Stimulated activated CD4-positive, alpha-beta T cell treated with anti-CD3 and anti-CD28 coated beads, Interleukin-2, amount 100 ng/mL, for 24 hours (primary cell): Measurements from ENCODE around the gene PSMB9.

Experiments
- DNase-seq, 2 donors: peaks; one replicate each; pipeline ENCODE4 v3.0.0-alpha.2; 2020

Gene PSMB9

DNA sequence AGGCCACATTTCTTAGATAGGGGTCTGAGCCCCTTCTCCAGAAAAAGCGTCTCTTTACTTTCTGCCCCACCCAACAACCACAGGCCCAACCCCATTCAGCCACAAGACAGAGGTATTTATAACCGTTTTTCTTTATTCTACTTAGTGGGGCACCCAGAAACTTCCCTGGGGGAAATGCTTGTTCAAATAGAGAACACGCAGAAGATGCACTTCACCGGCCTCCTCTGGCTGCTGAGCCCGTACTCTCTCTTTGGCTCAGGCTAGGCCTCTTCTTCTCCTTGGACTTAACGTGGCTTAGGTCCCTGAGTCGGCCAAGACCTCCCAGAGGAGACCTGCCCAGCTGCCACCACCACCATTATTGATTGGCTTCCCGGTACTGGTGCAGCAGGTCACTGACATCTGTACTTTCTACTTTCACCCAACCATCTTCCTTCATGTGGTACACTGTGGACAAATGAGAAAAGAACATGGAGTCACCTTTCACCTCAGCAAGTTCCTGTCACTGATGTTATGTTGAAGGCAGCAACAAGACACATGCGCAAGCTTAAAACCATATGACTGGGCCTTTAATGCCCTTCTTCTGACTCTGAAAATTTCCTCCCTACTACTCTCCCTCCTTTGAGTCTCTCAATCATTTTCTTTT, 13.3 kb upstream of the PSMB9 start:
- peak in 1 of 2 donors; percentile 48 for DNase-seq

GRCh38 chr6:32842021-32842650, 11.9 kb upstream of the PSMB9 start:
- DNase-seq = no peak

DNA sequence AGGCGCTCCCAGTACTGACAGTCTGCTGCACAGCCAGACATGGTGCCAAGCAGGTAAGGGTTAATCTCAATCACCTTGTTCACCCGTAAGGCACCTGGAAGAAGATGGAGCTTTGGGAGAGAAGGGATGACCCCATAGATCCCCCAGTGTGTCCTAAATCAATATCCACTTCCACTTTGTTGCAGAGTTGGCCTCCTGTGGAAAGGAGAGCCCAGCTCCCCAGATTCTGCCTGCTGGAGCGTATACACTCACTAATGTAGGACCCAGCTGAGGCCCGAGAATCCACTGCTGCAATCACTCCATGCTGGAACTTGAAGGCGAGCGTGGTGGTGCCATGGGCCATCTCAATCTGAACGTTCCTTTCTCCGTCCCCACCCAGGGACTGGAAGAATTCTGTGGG, 11.3 kb upstream of the PSMB9 start:
- no peak for DNase-seq

DNA sequence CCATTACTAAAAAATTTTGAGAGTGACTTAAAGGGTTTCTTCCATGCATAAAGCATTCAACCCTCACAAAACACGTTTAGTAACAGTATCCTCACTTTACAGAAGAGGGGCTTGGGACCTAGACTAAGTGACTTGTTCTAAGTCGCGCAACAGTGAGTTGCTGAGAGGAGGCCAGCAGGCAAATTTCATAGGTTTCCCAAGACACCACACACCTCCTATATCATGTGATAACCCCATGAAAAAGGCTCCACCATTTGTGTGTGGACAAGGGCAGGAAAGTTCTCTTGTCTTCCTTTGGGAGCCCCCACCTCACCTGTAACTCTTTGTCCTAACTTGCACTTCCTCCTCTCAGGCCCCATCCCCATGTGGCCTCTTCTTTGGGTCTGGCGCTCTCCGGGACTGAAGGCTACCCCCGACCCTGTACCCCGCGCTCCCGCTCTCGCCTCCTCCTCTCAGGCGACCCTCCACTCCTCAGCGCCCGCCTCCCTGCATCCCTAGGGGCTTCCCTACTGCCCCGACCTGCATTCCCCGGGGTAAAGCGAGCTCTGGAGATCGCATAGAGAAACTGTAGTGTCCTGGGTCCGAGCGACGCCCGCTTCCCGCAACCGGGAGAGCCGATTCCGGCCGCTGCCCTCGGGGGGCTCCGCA, 10.5 kb upstream of the PSMB9 start:
- no peak for DNase-seq

DNA sequence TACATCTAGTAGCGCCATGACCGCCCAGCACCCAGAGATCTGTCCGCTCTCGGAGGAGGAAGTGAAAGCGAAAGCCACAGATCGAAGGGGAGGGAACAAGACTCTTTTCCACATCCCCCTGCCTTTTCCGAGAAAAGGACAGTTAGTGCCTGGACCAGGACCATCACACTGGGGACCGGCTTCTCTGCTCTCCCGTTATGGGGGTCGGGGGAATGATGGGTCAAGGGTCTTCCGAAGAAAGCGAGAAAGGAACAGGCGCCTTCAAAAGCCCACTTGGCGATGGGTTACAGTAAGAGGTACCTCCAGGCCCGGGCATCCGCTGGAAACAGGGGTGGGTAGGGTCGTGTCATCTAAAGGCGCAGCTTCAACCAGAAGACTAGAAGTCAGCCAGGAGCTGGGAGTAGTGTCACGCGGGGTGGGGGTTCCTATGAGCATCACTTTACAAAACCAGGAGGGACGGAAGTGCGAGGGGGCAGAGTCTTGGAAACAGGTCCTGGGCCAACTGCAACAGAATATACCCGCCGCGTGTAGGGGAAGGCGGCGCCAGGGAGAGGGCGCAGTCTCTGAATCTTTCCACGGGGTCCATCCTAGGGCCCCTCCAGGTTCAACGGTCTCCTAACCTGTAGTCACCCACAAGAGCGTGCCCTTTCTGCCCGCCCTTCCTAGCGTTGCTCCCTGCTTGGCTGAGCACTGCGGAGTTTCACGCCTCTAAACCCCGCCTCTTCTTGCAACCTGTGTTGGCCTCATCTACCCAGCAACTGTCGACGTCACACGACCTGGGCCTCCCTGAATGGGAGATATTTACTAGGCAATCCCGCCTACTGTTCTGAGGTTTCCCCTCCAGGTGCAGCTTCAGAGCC, 9.8 kb upstream of the PSMB9 start, which contains the start of gene PSMB8:
Gene PSMB8, minus strand, starts transcription at position 69 of the 860 bp plus-strand sequence. Its CDS starts 51 bp downstream, at position 18.
- DNase-seq = peak; percentile 98

DNA sequence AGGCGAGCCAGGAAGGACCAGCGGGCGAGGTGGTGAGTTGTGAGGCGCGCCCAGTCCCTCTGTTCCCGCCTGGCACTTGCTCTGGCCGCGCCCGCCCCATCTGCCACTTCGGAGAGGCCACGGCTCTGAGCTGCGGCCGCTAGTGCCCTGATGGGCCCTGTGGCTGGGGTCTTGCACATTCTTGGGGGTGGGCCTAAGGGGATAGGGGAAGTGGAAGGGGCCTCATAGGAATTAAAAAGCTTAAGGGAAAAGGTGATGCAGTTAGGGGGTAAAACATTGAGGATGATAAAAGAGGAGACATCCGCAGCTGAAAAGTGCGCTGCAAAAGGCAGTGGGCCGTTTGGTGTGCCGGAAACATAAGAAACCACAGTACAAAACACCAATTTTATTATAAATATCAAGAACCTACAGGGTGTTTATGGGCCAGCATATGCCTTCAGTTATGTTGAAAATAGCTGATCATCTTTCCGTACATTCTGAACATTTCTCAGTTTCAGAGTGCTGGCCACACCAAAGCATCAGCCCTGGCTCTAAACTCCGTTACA, 9.1 kb upstream of the PSMB9 start:
- DNase-seq = no peak

DNA sequence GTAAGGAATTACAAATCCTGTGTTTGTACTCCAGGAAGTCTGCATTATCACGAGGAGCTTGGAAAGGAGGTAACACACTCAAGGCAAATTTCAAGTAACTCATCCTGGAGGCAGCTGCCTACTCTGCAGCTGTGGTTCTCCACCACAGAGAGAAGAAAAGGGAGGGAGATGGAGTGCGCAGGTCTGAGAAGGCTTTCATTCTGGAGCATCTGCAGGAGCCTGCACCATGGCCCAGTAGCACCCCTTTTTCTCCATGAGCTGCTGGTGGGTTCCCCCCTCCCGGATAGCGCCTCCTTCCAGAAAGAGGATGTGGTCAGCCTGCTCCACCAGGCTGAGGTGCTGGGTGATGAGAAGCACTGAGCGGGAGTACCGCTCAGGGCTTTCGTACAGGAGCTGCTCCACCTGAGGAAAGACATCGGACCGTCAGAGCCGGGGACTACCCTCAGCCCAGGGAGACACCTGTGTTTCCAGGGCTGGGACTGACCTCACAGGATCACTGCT, 8.6 kb upstream of the PSMB9 start:
- peak; percentile 40 to 60 for DNase-seq

GRCh38 chr6:32847004-32847403, 7.0 kb upstream of the PSMB9 start:
- DNase-seq = no peak

GRCh38 chr6:32847795-32848194, 6.2 kb upstream of the PSMB9 start:
- DNase-seq = no peak

DNA sequence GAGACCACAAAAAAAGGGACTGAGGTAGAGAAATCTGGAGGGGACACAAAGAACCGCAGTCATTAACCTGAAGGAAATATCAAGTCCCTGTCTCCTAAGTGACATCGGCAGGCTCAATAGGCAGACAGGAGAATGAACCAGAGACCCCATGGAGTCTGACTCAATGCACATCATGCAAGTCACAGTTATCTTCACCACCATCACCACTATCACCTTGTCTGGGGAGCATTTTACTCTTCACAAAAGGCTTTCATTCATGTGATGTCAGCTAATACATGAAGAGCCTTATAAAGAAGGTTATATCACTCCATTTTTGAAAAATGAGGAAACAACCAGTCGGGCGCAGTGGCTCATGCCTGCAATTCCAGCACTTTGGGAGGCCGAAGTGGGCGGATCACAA, 4.9 kb upstream of the PSMB9 start:
- no peak for DNase-seq

- DNase-seq = no peak
Measured at GRCh38 chr6:32851025-32851424, 3.0 kb upstream of the PSMB9 start.

DNA sequence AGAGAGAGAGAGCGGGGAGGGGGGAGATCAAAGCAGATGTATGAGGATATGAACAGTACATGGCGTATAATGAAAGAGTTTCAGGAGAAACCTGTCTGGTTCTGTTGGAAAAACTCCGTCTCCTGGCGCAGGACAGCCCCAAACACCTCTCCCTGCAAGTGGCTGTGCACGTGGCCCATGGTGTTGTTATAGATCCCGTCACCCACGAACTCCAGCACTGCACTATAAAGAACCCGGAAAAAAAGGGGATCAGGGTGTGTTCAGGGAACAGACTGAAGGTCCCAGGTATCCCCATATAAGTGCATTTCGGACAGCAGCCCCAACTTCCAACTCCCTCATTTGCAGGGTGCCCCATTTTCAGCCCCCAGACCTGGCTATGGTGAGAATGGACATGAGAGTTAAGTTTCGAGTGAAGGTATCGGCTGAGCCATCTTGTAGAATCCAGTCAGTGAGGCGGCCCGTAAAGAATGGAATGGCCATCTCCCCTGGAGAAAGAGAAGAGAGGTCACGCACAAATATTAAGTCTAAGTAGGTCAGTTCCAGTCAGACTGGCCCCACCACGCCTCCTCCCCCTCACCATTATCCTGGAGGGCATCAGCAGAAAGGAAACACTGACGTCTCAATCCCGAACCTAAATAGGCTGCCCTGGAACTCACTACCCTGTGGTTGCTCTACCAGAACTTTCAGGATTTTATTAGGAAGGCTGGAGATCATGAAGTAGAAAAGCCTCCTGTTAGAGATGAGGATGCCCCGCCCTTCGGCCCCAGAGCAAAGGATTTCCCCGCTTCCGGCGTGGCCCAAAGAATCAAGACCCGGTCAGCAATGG, 1.8 kb upstream of the PSMB9 start:
- DNase-seq = peak; percentile 51 to 55

DNA sequence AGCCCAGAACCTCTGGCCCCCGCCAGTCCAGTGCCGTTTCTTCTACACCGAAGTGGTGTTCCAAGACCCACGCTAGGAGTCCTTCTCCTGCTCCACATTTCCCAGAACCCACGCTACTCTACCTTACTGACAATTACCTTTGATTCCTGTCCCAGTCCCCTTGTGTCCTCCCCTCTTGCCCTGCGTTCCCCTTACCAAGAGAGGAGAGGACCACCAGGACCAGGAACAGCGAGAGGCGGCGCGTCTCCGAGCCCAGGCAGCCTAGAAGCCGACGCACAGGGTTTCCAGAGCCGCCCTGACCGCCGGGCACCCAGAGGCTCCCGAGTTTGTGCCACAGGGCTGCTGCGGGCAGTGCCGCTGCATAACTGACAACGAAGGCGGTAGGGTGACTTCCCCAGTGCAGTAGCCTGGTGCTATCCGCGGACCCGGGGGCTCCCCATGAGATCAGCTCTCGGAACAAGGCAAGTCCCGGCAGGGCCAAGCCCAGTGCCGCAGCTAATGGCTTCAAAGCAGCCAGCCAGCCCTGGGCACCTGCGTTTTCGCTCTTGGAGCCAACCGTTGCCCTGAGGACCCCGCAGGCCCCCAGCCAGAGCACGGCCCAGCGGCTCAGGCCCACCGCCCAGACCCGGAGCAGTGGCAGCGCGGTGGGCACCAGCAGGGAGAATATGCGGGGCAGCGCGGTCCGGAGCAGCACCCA, 1.0 kb upstream of the PSMB9 start:
- DNase-seq = peak; percentile 54 to 70

DNA sequence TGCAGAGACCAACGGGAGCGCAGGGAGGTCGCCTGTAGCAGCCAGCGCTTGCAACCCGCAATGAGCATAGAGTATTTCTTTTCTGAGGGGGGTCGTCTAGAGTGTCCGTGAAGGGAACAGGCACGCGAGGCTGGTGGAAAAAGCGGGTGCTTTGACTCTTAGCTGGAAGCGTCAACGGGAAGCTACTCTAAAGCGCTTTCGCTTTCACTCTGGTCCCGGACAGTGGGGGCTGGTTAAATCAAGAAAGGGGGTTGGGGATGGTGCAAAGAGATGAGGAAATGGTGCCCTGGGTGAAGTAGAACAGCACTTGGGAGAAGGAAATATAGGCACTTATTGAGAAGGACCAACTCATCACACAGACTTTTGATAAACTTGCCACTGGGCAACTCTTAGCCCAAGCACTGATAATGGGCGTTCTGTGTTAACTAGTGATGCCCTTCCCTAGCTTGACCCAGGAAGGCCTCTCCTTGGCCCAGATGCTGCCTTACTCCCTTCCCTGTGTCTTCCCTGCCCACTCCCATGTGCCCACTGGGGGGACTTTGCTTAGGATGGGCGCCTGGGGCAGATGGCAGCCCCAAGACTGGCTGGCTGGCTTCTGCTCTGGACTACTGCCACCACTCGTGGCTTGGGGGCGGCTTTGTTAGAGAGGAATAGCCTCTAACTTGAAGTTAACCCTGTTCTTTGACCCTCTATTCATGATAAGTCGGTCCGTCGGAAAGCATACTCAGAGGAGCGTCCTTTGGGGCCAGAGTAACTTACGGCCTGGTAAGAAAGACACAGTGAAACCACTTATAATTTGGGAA, 585 bp downstream of the PSMB9 start:
- peak; percentile 61 to 66 for DNase-seq

- no peak for DNase-seq
Measured at GRCh38 chr6:32855467-32856174, 1.6 kb downstream of the PSMB9 start.

GRCh38 chr6:32857156-32857891, 3.3 kb downstream of the PSMB9 start:
- DNase-seq = no peak

DNA sequence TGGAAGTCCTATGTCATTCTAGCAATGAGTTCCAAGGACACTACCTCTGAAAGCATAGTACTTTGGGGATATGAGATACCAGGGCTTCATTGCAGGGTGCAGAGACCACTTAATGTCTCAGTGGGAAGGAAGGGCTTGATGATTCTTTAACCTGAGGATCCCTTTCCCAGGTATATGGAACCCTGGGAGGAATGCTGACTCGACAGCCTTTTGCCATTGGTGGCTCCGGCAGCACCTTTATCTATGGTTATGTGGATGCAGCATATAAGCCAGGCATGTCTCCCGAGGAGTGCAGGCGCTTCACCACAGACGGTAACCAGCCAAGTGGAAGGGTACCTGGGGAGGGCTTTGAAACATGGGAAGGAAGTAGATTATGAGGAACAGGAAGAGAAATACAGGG, 4.2 kb downstream of the PSMB9 start:
- no peak for DNase-seq

DNA sequence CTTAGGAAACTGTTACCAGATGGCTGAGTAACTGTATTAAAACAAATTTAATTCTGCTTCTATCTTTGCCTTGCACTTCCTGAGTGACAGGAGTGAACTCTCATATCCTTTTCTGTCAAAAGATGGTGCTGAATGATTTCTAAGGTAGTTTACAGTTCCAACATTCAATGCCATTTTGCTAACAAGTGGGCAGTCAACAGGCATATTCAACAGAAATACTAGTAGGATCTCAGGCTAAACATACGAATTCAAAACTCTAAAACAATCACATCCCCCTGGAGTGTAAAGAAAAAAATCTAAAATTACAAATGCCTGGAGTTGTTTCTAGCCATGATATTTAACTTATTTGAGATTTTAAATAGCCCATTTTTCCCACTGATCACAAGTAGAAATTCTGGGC, 6.7 kb downstream of the PSMB9 start:
- no peak for DNase-seq

DNA sequence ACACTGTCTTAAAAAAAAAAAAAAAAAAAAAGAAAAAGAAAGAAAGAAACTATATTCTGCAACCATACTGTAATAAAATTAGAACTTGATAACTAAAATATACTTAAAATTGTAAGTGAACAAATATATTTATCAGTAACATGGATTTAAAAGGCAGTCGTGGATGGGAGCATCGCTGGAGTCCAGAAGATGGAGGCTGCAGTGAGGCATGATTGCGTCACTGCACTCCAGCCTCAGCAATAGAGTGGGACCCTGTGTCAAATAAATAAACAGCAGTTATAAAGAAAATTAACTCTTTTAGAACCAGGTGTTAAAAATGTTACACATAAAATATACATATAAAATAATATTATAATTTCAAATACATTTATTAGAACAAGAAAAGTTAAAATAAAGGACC, 8.7 kb downstream of the PSMB9 start:
- DNase-seq = no peak
